Subcutaneous adipose tissue (tissue), 4 donors: ENCODE measurements around the gene EFCAB10. TPM values are rescaled to one million over a fixed set of nuclear protein-coding genes. Genes with fewer than 3 reads are reported as not detected.

Source experiments
- total RNA-seq, 4 donors: library from RNA; depleted of rRNA; stranded (reverse); fragments of >200 nt; gene quantifications; one replicate each; pipeline ENCODE4 v1.1.0, GENCODE V29; 2016
- TF ChIP-seq, protein P1 (sequence below): fragments of 450-650 bp; IDR thresholded peaks from one replicate; pipeline ENCODE4 v1.5.1; 2016; ENCODE audit warnings: low read depth, mild to moderate bottlenecking, control low read depth, antibody characterized with exemption, moderate library complexity

The EFCAB10 gene
- total RNA-seq, 4 donors from 2014 or later, result not detected

DNA sequence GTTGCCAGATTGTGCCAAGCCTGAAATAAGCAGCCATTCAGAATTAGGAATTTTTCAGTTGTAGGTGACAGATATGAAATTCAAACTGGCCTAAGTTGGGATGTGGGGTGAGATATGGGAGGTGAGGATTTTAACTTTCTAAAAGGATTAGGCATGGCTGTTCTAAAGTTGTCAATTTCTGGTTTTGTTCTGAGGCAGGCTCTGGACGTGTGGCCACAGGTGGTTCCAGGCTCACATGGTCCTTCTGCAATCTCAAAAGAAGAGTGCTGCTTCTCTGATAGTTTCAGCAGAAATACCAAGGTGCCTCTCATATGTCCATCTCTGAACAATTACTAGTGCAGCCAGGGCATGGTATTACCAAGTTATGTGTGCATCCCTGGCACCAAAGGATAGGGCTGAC is 21.4 kb downstream of the EFCAB10 start:
- TF ChIP-seq, protein P1, sequence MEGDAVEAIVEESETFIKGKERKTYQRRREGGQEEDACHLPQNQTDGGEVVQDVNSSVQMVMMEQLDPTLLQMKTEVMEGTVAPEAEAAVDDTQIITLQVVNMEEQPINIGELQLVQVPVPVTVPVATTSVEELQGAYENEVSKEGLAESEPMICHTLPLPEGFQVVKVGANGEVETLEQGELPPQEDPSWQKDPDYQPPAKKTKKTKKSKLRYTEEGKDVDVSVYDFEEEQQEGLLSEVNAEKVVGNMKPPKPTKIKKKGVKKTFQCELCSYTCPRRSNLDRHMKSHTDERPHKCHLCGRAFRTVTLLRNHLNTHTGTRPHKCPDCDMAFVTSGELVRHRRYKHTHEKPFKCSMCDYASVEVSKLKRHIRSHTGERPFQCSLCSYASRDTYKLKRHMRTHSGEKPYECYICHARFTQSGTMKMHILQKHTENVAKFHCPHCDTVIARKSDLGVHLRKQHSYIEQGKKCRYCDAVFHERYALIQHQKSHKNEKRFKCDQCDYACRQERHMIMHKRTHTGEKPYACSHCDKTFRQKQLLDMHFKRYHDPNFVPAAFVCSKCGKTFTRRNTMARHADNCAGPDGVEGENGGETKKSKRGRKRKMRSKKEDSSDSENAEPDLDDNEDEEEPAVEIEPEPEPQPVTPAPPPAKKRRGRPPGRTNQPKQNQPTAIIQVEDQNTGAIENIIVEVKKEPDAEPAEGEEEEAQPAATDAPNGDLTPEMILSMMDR, result no peak

DNA sequence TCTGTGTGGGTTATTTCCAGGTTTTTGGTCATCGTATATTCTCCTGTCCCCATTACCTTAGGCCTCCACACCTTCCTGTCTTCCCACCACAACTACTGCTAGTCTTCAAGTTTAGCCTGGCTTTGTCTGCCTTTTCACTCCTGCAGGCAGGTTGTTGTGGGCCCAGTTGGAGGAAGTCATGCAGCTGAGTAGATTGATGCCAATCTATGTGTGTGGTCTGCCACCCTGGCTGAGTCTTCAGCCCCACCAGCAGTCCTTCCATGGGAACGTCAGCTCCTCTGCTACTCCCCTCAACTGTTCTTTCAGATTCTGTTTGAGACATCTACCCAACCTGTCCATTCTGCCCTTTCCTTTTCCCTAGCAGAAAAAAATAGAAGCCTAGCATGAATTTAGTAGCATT is 43.0 kb downstream of the EFCAB10 start:
- TF ChIP-seq, protein P1, result no peak

DNA sequence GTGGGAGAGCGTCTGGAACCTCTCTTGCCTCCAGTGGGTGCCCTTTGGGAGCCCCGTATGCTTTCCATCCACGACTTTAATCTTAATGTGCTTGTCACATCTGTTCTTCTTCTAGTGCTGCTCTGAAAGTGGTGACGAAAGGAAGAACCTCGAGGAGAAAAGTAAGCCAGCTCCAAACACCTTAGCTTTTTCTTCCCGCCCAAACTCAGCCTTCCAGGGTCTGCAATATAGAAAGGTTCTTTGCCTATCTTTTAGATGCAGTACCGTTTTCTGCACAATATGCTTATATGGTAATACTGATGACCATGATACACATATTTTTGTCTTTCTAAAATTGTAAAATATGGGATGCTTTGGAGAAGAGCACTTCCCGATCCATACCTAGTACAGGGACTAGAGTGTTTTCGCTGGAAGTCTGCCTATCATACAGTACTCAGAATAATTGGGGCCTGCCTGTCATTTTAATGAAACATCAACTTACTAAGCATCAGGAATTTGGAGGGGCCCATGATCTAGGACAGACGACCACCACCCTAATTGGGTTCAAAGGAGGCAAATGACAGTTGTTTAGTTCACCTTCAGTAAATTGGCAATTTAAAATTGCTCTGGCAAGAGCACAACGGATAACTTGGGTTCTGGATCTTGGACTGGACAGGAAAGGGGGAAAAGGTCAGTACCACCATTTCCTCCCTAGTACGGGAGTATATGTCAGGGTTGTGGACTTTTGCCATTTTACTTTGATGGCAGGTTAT is 48.4 kb downstream of the EFCAB10 start:
- TF ChIP-seq, protein P1, result no peak

DNA sequence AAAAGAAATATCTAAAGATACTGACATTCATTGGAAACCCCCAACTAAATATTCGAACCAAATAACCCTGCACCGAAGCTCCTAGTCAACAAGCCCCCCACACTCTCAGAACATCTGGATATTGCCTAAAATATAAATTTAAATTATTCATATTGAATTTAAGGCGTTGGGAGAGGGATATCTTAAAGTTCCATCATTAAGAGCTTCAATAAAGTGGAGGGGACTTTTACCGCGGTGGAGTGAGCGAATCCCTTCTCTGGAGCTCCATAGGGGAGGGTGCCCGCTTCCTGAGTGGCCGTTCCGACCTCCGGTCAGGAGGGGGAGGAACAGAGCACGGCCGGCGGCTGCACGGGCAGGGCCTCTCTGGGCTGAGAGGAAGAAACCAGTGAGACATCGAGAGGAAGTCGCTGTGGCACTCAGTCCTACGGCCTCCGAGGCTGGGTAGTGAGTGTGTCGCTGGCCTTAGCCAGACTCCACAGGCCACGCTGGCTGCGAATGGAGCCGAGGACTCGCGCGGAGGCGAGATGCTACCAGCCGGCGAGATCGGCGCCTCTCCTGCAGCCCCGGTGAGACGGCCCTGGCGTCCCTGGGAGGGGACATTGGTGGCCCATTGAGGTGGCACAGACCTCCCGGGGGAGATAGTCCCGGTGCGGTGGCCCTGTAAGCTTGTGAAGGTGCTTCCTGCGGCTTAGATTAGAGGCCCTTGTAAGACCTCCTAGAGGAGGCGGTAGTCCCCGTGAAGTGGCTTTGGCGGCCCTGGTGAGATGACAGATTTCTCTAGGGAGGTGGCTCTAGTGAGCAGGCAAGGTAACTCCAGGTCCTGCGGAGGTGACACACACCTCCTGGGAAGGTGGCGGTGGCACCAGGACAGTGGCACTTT is 49.3 kb downstream of the EFCAB10 start, which contains the start of gene RINT1:
TSS of gene RINT1 (plus strand) at position 410 of the 880 bp plus-strand sequence. CDS start at position 525, 115 bp downstream.
- TF ChIP-seq, protein P1, result no peak

DNA sequence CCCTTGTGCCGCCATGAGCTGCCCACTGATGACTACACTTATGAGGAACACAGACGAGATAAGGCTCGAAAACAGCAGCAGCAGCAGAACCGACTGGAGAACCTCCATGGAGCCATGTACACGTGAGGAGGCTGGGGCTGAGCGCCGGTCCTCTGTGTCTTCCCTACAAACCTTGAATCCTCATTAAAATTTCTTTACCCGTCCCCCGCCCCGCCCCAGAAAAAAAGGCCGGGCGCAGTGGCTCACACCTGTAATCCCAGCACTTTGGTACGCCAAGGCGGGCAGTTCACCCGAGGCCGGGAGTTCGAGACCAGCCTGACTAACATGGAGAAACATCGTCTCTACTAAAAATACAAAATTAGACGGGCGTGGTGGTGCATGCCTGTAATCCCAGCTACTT is 50.7 kb downstream of the EFCAB10 start:
- TF ChIP-seq, protein P1, result no peak

DNA sequence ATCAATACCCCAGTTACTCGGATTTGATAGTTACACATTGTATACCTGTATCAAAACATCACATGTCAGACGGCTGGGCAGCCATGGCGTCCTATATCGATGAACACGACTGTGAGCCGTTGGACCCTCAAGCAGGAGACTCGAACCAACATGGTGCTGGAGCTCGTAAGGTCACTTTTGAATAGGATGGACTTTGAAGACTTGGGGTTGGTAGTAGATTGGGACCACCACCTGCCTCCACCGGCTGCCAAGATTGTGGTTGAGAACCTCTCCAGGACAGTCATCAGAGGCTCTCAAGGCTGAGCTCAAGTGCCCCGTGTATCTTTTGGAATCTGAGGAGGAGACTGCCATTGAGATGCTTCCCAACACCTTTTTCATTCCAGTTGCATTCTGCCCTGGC is 51.2 kb downstream of the EFCAB10 start:
- TF ChIP-seq, protein P1, result no peak

DNA sequence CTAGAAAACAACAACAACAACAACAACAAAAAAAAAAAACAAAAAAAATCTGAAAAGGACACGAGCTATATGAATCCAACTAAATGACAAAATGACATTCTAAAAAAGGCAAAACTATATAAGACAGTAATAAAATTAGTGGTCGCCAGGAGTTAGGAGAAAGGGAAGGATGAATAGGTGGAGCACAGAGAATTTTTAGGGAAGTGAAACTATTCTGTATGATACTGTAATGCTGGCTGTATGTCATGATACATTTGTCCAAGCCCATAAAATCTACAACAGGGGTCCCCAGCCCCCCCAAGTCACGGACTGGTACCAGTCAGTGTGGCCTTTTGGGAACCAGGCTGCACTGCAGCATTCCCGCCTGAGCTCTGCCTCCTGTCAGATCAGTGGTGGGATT is 56.5 kb downstream of the EFCAB10 start:
- TF ChIP-seq, protein P1, result no peak
